Neural progenitor cell (in vitro differentiated cells): ENCODE measurements around the gene OR4X1.
"Not testable (repeated sequence)": the region's sequence is repeated elsewhere in the genome, so short reads cannot be mapped to it uniquely, and the experiment has no call there.

Experiments used
- EZH2 ChIP-seq: fragments of 200-600 bp; sonication (generic); IDR thresholded peaks from 2 replicates; pipeline ENCODE4 v1.6.1; 2017; ENCODE audit warnings: antibody characterized with exemption, mild to moderate bottlenecking, moderate library complexity
- EZH2phosphoT487 ChIP-seq: fragments of 200-600 bp; sonication (generic); IDR thresholded peaks from 2 replicates; pipeline ENCODE4 v1.6.1; 2017; ENCODE audit warnings: antibody characterized with exemption
- TF ChIP-seq, protein P1 (sequence below): fragments of 200-600 bp; sonication (generic); IDR thresholded peaks from 2 replicates; pipeline ENCODE4 v1.5.1; 2017; ENCODE audit warnings: antibody characterized with exemption, mild to moderate bottlenecking

DNA sequence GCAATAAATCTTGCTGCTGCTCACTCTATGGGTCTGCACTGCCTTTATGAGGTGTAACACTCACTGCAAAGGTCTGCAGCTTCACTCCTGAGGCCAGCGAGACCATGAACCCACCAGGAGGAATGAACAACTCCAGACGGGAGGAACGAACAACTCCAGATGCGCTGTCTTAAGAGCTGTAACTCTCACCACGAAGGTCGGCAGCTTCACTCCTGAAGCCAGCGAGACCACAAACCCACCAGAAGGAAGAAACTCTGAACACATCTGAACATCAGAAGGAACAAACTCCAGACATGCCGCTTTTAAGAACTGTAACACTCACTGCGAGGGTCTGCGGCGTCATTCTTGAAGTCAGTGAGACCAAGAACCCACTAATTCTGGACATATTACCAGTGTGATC, 33.6 kb upstream of the OR4X1 start:
- TF ChIP-seq, protein P1, sequence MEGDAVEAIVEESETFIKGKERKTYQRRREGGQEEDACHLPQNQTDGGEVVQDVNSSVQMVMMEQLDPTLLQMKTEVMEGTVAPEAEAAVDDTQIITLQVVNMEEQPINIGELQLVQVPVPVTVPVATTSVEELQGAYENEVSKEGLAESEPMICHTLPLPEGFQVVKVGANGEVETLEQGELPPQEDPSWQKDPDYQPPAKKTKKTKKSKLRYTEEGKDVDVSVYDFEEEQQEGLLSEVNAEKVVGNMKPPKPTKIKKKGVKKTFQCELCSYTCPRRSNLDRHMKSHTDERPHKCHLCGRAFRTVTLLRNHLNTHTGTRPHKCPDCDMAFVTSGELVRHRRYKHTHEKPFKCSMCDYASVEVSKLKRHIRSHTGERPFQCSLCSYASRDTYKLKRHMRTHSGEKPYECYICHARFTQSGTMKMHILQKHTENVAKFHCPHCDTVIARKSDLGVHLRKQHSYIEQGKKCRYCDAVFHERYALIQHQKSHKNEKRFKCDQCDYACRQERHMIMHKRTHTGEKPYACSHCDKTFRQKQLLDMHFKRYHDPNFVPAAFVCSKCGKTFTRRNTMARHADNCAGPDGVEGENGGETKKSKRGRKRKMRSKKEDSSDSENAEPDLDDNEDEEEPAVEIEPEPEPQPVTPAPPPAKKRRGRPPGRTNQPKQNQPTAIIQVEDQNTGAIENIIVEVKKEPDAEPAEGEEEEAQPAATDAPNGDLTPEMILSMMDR = not testable (repeated sequence)
- TF ChIP-seq EZH2, EZH2phosphoT487: not testable (repeated sequence)
